AG04450 (cell line): ENCODE measurements around the gene PTH1R. TPM values are rescaled to one million over a fixed set of nuclear protein-coding genes. Genes with fewer than 3 reads are reported as not detected.

Experiments
- CTCF ChIA-PET: fragments of 300-600, 350-600 bp; formaldehyde crosslinking; extraction: SDS; loops from one replicate; lab custom pipeline; 2022; ENCODE audit warnings: antibody characterized with exemption, inconsistent platforms; lab: Charles Lee
- POLR2A ChIA-PET: fragments of 350-600 bp; formaldehyde crosslinking; extraction: SDS; loops from one replicate; lab custom pipeline; 2021; ENCODE audit warnings: antibody characterized with exemption, inconsistent platforms; lab: Yijun Ruan, JAX
- DNase-seq: peaks from one replicate; pipeline ENCODE4 v3.0.0-alpha.2; 2011; ENCODE audit warnings: low read depth, low spot score
- H3K27ac ChIP-seq: one replicate; pipeline ENCODE4 v1.5.1; 2012; ENCODE audit warnings: low read depth, low read length, control low read depth
- H3K27me3 ChIP-seq: one replicate; pipeline ENCODE4 v1.6.0; 2012; ENCODE audit warnings: low read length; ENCODE audit not compliant: control insufficient read depth, insufficient read depth
- H3K4me3 ChIP-seq: 2 replicates; pipeline ENCODE4 v1.5.1; 2011; ENCODE audit warnings: mild to moderate bottlenecking, low read depth, low read length, control low read depth
- H3K9me3 ChIP-seq: 2 replicates; pipeline ENCODE4 v1.5.1; 2012; ENCODE audit warnings: low read length; ENCODE audit not compliant: control insufficient read depth, insufficient read depth
- polyA plus RNA-seq: library from polyadenylated mRNA; depleted of rRNA; stranded (reverse); fragments of >200 nt; gene quantifications from 2 replicates; pipeline ENCODE4 v1.2.3, GENCODE V29; 2011
- TF ChIP-seq, protein P1 (sequence below): IDR thresholded peaks from 2 replicates; pipeline ENCODE4 v1.5.1; 2011; ENCODE audit warnings: low read depth, low read length, control low read depth, inconsistent platforms

Gene PTH1R
- polyA plus RNA-seq, 1 experiment, result 0.05 TPM

DNA sequence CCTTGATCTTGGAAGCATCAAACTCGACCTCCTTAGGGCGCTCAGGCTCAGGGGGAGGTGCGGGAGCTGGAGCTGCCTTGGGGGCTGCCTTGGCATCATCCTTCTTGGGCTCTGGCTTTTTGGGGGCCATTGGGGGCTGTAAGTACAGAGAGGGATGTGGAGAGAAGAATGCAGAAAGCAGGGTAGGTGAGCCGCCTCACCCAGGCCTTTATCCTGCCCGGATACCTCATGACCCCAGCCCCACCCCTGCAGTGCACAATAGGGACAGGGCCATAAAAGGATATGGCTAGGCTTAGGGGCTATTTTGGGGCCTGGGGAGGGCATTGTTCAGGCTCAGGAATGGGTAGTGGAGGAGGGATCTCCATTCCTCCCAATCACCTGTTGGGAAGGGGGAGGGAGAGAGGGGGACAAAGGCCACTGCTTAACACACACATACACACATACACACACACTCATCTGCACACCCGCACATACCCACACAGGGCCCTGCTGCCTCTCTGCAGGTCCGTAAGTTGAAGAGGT is 14.2 kb upstream of the PTH1R start, which contains the start of gene MYL3:
Gene MYL3 (minus strand): TSS at position 184 of the 522 bp plus-strand sequence. CDS start 54 bp downstream, at position 130.
- H3K27me3 ChIP-seq, result peaks cover 32% of the 10 kb centered on the region
- POLR2A ChIA-PET, result no interaction called here
- H3K4me3 ChIP-seq, result no peak within 1 kb of the TSS
- CTCF ChIA-PET, result interaction anchor here (0.6 to 0.9 kb wide), 2 partner anchors 17 to 32 kb away, joined by 3 to 5 read pairs; no protein-coding TSS in a partner anchor
- H3K9me3 ChIP-seq, result no peaks in the 10 kb centered on the region; the same call in 1 of the 2 replicates
- no peak for DNase-seq
- H3K27ac ChIP-seq, result no peak within 1 kb of the TSS
- TF ChIP-seq, protein P1, sequence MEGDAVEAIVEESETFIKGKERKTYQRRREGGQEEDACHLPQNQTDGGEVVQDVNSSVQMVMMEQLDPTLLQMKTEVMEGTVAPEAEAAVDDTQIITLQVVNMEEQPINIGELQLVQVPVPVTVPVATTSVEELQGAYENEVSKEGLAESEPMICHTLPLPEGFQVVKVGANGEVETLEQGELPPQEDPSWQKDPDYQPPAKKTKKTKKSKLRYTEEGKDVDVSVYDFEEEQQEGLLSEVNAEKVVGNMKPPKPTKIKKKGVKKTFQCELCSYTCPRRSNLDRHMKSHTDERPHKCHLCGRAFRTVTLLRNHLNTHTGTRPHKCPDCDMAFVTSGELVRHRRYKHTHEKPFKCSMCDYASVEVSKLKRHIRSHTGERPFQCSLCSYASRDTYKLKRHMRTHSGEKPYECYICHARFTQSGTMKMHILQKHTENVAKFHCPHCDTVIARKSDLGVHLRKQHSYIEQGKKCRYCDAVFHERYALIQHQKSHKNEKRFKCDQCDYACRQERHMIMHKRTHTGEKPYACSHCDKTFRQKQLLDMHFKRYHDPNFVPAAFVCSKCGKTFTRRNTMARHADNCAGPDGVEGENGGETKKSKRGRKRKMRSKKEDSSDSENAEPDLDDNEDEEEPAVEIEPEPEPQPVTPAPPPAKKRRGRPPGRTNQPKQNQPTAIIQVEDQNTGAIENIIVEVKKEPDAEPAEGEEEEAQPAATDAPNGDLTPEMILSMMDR, result no peak

DNA sequence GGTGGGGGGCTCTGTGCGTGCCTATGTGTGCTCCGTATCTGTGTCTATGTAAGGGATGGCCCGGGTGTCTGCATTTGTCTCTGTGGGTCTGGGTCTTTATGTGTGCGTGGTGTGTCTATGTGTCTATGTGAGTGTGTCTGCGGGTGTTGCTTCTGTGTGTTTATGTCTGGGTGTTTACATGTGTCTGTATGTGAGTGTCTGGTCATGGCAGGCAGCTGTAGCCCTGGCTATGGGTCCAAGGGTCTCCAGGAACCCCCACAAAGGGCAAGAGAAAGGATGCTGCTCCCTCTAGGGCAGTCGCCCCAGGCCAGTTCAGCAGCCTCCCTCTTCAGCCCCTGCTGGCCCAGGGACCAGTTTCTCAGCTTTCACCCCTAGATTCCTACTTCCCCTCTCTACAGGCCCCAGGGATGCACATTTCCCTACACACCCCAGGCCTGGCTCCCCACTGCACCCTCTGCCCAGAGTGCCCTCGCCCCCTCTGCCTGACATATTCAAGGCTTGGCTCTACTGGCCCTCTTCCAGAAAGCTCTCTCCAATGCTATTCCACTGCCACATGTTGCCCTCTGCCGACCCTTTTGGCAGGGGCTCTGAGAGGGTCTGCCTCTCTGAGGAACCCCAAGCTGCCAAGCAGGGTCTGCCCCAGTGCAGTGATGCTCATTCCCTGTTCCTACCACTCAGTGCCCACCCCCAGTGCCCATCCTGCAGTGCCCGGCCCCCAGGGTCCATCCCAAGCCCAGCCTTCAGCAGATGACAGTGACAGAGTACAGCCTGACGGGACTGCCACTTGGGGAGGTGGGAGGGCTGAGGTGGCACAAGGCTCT is 13.2 kb upstream of the PTH1R start:
- peaks cover 28% of the 10 kb centered on the region for H3K27me3 ChIP-seq
- TF ChIP-seq, protein P1, result no peak
- no peak overlapping the region for H3K27ac ChIP-seq
- no peak overlapping the region for H3K4me3 ChIP-seq
- ChIA-PET POLR2A (no interaction called here), CTCF (interaction anchor here (0.9 kb wide), 1 partner anchor 18 kb away, joined by 5 read pairs; no protein-coding TSS in a partner anchor)
- DNase-seq, result no peak
- H3K9me3 ChIP-seq, result no peaks in the 10 kb centered on the region; the same call in 1 of the 2 replicates

DNA sequence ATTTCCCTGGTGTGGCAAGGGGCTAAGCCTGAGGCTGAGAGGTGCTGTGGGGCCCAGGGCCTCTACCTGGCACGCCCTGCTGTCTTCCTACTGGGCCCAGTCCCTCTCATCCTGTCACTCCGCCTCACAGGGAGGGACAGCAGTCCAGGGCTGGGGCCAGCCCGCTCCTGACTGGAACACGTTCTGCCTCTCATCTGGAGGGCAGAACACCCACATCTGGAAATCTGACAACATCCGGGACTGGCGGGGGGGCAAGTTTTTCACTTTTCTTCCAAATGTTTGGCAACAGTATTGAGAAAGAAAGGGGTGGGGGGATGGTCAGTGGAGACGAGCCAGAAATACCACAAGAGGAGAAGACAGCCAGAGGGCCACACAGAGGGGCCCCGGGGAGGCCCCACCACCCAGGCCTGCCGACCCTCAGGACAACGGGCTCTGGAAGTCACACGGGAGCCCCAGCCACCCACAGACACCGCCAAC is 12.5 kb upstream of the PTH1R start:
- TF ChIP-seq, protein P1, result no peak
- no peak overlapping the region for H3K27ac ChIP-seq
- ChIA-PET CTCF (interaction anchor here (2.1 to 3.9 kb wide), 5 partner anchors 15 to 459 kb away, joined by 6 to 57 read pairs (median 14); no protein-coding TSS in a partner anchor), POLR2A (no interaction called here)
- no peak for DNase-seq
- no peak overlapping the region for H3K4me3 ChIP-seq
- H3K27me3 ChIP-seq, result peaks cover 30% of the 10 kb centered on the region
- H3K9me3 ChIP-seq, result no peaks in the 10 kb centered on the region; the same call in 1 of the 2 replicates

DNA sequence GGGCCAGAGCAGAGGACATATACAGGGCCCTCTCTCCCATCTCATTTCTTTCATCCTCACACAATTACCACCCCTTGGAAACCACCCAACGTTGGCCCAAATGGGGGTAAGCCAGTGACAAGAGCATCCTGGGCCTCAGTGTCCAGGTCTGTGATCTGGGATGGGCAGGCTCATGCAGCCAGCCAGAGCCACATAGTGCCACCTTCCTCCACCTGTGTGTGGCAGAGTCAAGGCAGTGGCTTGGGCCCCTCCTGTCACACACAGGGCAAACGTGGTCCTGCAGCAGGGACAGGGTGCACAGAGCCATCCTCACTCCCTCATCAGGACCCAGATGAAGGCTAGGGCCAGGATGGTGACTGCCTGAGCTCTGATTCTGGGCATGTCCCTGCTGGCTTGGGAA is 12.0 kb upstream of the PTH1R start:
- H3K9me3 ChIP-seq, result no peaks in the 10 kb centered on the region; the same call in 1 of the 2 replicates
- no peak for DNase-seq
- ChIA-PET POLR2A (no interaction called here), CTCF (interaction anchor here (1.2 to 3.9 kb wide), 10 partner anchors 10 to 459 kb away, joined by 4 to 57 read pairs (median 8); no protein-coding TSS in a partner anchor)
- TF ChIP-seq, protein P1, result no peak
- no peak overlapping the region for H3K4me3 ChIP-seq
- H3K27me3 ChIP-seq, result peaks cover 35% of the 10 kb centered on the region
- H3K27ac ChIP-seq, result no peak overlapping the region
